Esophagus muscularis mucosa (tissue), 4 donors: ENCODE measurements around the gene GP2. TPM values are rescaled to one million over a fixed set of nuclear protein-coding genes. Genes with fewer than 3 reads are reported as not detected.

Experiments used
- DNase-seq: peaks from one replicate; pipeline ENCODE4 v3.0.0-alpha.2; 2017; ENCODE audit errors: extremely low spot score
- H3K27ac ChIP-seq, 4 donors: fragments of 200-600 bp; sonication (generic); replicated peaks in 1 of 4; 1 replicate in 3 of 4; 2 replicates in 1 of 4; pipeline ENCODE4 v1.5.1; 2016 to 2019; ENCODE audit warnings: mild to moderate bottlenecking in 1 of 4
- H3K27me3 ChIP-seq, 4 donors: fragments of 200-600 bp; sonication (generic); one replicate each; pipeline versions ENCODE4 v1.5.1 to v1.6.0; 2016 to 2019
- H3K36me3 ChIP-seq, 4 donors: fragments of 200-600 bp; sonication (generic); one replicate each; pipeline ENCODE4 v1.5.1; 2016 to 2019
- H3K4me1 ChIP-seq, 4 donors: fragments of 200-600 bp; sonication (generic); one replicate each; pipeline ENCODE4 v1.5.1; 2016 to 2019
- H3K4me3 ChIP-seq, 4 donors: fragments of 200-600 bp; sonication (generic); 1 replicate in 2 of 4; 2 replicates in 2 of 4; pipeline ENCODE4 v1.5.1; 2016 to 2019; ENCODE audit warnings: mild to moderate bottlenecking in 4 of 4, moderate library complexity in 1 of 4
- H3K9me3 ChIP-seq, 4 donors: fragments of 200-600 bp; sonication (generic); 1 replicate in 3 of 4; 2 replicates in 1 of 4; pipeline ENCODE4 v1.5.1; 2016 to 2019
- EP300 ChIP-seq: sonication (generic); formaldehyde crosslinking; IDR thresholded peaks from one replicate; pipeline ENCODE4 v1.6.1; 2017; ENCODE audit warnings: antibody characterized with exemption
- POLR2A ChIP-seq: fragments of 450-650 bp; IDR thresholded peaks from one replicate; pipeline ENCODE4 v1.6.1; 2017; ENCODE audit warnings: antibody characterized with exemption, moderate library complexity, mild to moderate bottlenecking, low read depth
- POLR2AphosphoS5 ChIP-seq, 2 donors: sonication (generic); formaldehyde crosslinking; IDR thresholded peaks; one replicate each; pipeline ENCODE4 v1.6.1; 2017; ENCODE audit warnings: antibody characterized with exemption in 2 of 2
- WGBS: methylation state at CpG from one replicate; pipeline ENCODE4 v1.1.5; 2018; 5-methylcytosine and 5-hydroxymethylcytosine counted together
- intact Hi-C: fragments of 100-400 bp; cut with DNase I; formaldehyde crosslinking; loops from one replicate; pipeline ENCODE4 v1.15.1; 2023
- total RNA-seq, 4 donors: library from RNA; depleted of rRNA; stranded (reverse); fragments of >200 nt; gene quantifications; one replicate each; pipeline versions ENCODE4 v1.1.0 to v1.2.1, GENCODE V29; 2016
- TF ChIP-seq, protein P1 (sequence below), 3 experiments: fragments of 200-600 bp in 2 of 3; fragments of 450-650 bp in 1 of 3; sonication (generic) in 2 of 3; IDR thresholded peaks; one replicate each; pipeline ENCODE4 v1.5.1; 2017 to 2019; ENCODE audit warnings: antibody characterized with exemption in 3 of 3, mild to moderate bottlenecking in 2 of 3, moderate library complexity in 1 of 3

Gene GP2
- not detected for total RNA-seq

DNA sequence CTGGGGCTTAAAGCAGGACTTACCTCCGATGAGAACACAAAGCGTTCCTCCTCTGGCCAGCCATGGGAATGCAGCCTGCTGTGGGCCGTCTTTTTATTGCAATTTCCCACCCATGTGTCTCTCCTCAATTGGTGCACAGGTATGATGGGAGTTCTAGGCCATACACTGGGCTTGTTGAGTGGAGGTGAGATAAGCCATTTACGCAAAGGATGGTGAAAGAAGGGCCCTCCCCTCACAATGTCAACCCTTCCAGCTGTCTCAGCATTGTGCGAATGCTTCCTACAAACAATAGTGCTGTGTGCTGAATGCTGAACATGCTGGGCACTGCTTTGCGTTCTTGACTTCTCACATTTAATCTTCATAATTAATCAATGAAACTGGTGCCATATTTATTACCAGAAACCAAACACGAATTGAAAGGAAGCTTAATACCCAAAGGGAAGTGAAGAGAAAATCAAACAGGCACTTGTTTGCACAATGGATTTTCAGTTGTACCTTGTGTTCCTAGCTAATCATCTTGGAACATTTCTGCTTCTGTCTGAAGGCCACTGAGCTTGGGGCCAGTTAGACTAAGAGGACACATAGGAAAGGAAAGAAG is at the start of gene GP2:
Gene GP2, minus strand, starts transcription at position 70 of the 598 bp plus-strand sequence. CDS start 1,082 bp downstream, outside the sequence.
- intact Hi-C loops, result loop anchor here (10.0 kb wide), 1 partner anchor 57 kb away; no protein-coding TSS in a partner anchor
- no peaks in the 10 kb centered on the region for H3K36me3 ChIP-seq
- no peaks in the 10 kb centered on the region for H3K4me1 ChIP-seq
- 81% methylated on average over 7 of the region's 7 CpGs for WGBS
- TF ChIP-seq, protein P1, sequence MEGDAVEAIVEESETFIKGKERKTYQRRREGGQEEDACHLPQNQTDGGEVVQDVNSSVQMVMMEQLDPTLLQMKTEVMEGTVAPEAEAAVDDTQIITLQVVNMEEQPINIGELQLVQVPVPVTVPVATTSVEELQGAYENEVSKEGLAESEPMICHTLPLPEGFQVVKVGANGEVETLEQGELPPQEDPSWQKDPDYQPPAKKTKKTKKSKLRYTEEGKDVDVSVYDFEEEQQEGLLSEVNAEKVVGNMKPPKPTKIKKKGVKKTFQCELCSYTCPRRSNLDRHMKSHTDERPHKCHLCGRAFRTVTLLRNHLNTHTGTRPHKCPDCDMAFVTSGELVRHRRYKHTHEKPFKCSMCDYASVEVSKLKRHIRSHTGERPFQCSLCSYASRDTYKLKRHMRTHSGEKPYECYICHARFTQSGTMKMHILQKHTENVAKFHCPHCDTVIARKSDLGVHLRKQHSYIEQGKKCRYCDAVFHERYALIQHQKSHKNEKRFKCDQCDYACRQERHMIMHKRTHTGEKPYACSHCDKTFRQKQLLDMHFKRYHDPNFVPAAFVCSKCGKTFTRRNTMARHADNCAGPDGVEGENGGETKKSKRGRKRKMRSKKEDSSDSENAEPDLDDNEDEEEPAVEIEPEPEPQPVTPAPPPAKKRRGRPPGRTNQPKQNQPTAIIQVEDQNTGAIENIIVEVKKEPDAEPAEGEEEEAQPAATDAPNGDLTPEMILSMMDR (IDR thresholded peaks at IDR 0.05), result no peak
- TF ChIP-seq EP300, result no peak
- no peak for TF ChIP-seq POLR2AphosphoS5 (IDR thresholded peaks at IDR 0.05)
- TF ChIP-seq POLR2A, result no peak
- no peak within 1 kb of the TSS for H3K4me3 ChIP-seq
- no peaks in the 10 kb centered on the region for H3K9me3 ChIP-seq
- H3K27ac ChIP-seq, result no peak within 1 kb of the TSS
- peaks cover 0 to 3% (median 0%) of the 10 kb centered on the region in 4 donors for H3K27me3 ChIP-seq
- DNase-seq, result no peak

DNA sequence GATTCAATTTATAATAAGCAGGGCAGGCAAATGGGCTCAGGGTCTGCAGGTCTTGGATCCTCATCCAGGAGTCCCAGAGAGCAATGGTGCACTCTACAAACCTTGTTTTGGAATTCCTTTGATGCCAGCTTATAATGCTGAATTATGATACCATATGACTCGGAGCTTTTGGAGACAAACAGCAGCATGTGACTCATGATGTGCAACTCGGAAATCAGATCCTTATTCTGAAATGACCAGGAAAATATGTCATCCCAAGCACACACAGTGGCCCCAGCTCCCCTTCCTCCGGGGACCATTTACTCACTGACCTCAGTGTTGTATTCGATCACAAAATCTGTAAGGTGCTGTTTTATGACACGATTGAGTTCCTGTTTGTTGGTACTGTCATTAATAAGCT is 45.4 kb upstream of the GP2 start:
- Histone ChIP-seq H3K27ac (no peak overlapping the region), H3K27me3 (peaks cover 0 to 10% (median 0%) of the 10 kb centered on the region in 4 donors), H3K9me3 (no peaks in the 10 kb centered on the region), H3K4me3 (no peak overlapping the region), H3K4me1 (no peaks in the 10 kb centered on the region), H3K36me3 (no peaks in the 10 kb centered on the region)
- intact Hi-C loops, result no loop called here
- DNase-seq, result no peak
- TF ChIP-seq POLR2AphosphoS5 (IDR thresholded peaks at IDR 0.05), result no peak
- TF ChIP-seq, protein P1 (IDR thresholded peaks at IDR 0.05), result no peak
- TF ChIP-seq POLR2A, result no peak
- no peak for TF ChIP-seq EP300
- 77% methylated on average over 5 of the region's 5 CpGs for WGBS

DNA sequence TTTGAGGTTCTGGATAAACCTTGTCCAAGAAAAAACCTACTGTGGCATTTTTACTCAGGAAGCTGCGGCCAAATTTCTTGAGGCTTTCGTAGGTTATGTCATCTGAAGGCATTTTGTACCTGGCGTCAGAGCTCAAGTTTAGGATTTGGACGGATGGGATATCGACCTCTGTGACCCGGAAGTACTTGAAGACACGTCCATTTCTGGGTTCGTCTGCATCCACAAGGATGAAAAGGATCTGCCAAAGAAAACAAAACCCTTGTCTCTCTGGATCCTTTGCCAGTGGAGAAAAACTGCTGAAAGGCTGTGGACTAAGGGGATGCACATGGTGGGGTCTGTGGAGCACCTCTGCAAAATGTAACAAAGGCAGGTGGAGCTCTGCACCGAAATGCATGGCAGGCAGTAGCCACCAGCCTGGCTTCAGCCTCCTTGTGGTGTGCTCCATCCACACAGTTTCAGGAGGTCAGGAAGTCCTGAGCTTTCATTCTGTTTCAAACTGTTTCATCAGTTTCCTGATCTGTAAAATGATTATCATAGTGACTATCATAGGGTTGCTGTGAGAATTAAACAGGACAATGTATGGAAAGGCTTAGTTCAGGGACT is 42.2 kb upstream of the GP2 start:
- TF ChIP-seq POLR2AphosphoS5 (IDR thresholded peaks at IDR 0.05), result no peak
- TF ChIP-seq, protein P1 (IDR thresholded peaks at IDR 0.05), result no peak
- Histone ChIP-seq H3K27me3 (peaks cover 0 to 17% (median 0%) of the 10 kb centered on the region in 4 donors), H3K4me1 (no peaks in the 10 kb centered on the region), H3K36me3 (no peaks in the 10 kb centered on the region), H3K4me3 (no peak overlapping the region), H3K9me3 (no peaks in the 10 kb centered on the region), H3K27ac (no peak overlapping the region)
- no peak for DNase-seq
- 65% methylated on average over 9 of the region's 9 CpGs for WGBS
- intact Hi-C loops, result no loop called here

DNA sequence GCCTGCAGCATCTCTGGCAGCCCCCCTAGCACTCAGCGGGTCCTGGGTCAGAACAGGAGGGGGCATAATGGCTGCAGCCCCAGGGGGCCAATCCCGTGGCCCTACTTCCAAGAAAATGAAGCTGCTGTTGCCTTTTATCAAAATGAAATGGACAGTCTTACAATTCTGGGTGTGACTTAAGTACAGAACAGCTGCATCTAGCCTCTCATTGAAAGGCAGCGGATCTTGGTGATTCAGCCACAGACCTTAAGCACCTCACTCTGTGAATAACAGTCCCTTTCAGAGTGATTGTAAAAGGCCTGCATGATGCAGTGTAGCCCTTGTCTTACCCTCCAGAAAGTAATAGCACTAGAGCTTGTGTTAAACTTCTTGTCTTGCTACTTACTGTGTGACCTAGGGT is 36.7 kb upstream of the GP2 start:
- Histone ChIP-seq H3K27ac (no peak overlapping the region), H3K27me3 (peaks cover 0 to 26% (median 0%) of the 10 kb centered on the region in 4 donors), H3K4me3 (no peak overlapping the region), H3K4me1 (no peaks in the 10 kb centered on the region), H3K36me3 (no peaks in the 10 kb centered on the region), H3K9me3 (no peaks in the 10 kb centered on the region)
- no peak for DNase-seq
- 100% methylated on average over 1 of the region's 3 CpGs for WGBS
- intact Hi-C loops, result no loop called here
- no peak for TF ChIP-seq EP300
- no peak for TF ChIP-seq POLR2AphosphoS5 (IDR thresholded peaks at IDR 0.05)
- no peak for TF ChIP-seq POLR2A
- TF ChIP-seq, protein P1 (IDR thresholded peaks at IDR 0.05), result no peak
